ENCODE results near the gene NAGA. TPM values are rescaled to one million over a fixed set of nuclear protein-coding genes. Genes with fewer than 3 reads are reported as not detected.

The NAGA gene
- total and polyA plus RNA-seq, 2 experiments from 2014 or later = 25.9 to 40.4 TPM

DNA sequence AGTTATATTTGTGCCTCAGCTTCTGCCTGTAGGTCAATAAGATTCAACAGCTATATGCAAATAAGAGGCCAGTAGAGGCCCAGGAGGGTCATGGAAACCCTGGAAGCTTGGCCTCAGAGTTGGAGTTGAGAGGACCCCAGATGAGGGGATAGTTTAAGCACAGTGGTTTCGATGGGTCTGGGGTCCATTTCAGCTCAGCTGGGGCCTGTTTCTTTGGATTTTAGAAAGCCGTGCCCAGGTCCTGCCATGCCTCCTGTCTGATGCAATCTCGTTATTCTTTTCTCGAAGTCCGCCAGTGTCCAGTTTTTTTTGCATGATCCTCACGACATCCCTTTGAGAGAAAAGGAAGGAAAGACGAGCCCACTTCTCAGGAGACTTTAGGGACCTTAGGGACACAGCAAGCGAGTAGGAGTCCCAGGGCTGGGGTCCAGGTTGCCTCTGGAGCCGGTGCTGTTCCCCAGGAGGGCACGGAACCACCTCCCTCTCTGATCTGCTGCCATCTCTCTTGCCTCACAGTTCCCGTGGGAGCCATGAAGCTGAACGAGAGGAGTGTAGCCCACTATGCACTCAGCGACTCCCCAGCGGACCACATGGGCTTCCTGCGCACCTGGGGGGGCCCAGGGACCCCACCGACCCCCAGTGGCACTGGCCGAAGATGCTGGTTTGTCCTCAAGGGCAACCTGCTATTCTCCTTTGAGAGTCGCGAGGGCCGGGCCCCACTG lies 6.3 kb upstream of the NAGA start:
- TF ChIP-seq EZH2 (IDR thresholded peaks at IDR 0.05; ENCODE audit: insufficient read depth, poor library complexity, severe bottlenecking) (no peak), EZH2phosphoT487 (IDR thresholded peaks at IDR 0.05; ENCODE audit: insufficient read depth, low read depth) (no peak)
- Histone ChIP-seq H3K4me1 (ENCODE audit: insufficient read depth) (peaks cover 27% of the 10 kb centered on the region), H2AFZ (no peak overlapping the region), H3K27ac (peak overlapping the region; percentile 5; the same call in 1 of the 2 replicates), H3K4me2 (ENCODE audit: unreplicated experiment) (no peak overlapping the region), H3K4me3 (no peak overlapping the region), H3F3A (ENCODE audit: insufficient read depth) (peaks cover 35% of the 10 kb centered on the region), H3K9me3 (ENCODE audit: low read depth) (no peaks in the 10 kb centered on the region), H3K27me3 (replicated peaks; ENCODE audit: insufficient read depth) (no peaks in the 10 kb centered on the region), H3K9ac (no peak overlapping the region), H3K36me3 (ENCODE audit: low read depth) (no peaks in the 10 kb centered on the region), H3K9me2 (ENCODE audit: insufficient read depth) (no peaks in the 10 kb centered on the region), H3K79me2 (ENCODE audit: insufficient read depth) (peaks cover 48% of the 10 kb centered on the region), H4K20me1 (ENCODE audit: insufficient read depth) (no peaks in the 10 kb centered on the region)
- DNase-seq = no peak
- WGBS, 2 experiments (ENCODE audit: low coverage in 1 of 2, low lambda C conversion rate in 2 of 2, missing lambda C conversion rate in 2 of 2) = 78 to 84% methylated on average over 19 to 20 of the region's 20 CpGs
- in situ Hi-C loops (cut with MboI) = no loop called here

DNA sequence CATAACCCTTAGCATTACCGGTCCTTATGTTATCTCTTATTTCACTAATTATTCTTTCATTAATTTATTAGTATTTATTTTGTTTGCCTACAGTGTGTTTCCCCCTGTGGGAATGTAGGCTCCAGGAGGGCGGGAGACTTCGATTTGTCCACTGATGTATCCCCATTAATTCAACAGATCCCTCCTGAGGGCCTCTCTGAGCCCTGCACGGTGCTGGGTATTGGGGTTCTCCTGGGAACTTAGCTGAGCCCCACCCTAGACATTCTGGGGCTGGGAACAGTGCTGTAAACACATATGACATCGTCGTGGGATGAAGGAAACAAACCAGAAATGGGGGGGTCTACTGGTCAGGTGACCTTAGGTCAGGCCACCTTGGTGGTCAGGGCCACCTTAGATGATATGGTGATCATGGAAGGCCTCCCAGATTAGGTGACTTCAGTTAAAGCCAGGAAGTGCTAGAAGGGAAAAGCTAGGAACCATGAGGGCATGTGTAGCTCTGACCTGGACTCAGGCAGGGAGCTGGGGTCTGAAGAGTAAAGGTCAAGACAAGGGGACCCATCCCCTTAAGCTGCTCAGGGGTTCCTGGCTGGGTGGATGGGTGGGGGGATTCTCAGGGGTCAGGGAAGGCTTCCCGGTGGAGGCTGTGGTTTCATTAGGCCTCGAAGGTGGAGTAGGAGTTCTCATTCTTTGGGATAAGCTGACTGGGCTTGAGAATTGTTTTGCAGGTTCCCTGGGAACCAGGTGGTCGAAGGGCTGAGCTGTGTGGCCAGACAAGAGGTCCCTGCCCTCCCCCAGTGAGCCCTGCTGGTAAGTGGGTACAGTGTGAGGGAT lies 4.4 kb upstream of the NAGA start:
- H3K9me2 ChIP-seq (ENCODE audit: insufficient read depth) = no peaks in the 10 kb centered on the region
- H3K9me3 ChIP-seq (ENCODE audit: low read depth) = no peaks in the 10 kb centered on the region
- H3K27ac ChIP-seq = peak overlapping the region; percentile 75
- WGBS, 2 experiments (ENCODE audit: low coverage in 1 of 2, low lambda C conversion rate in 2 of 2, missing lambda C conversion rate in 2 of 2) = 36% methylated on average over 9 of the region's 9 CpGs
- H3K4me2 ChIP-seq (ENCODE audit: unreplicated experiment) = peak overlapping the region; percentile 96
- H3K9ac ChIP-seq = peak overlapping the region; percentile 99
- peaks cover 31% of the 10 kb centered on the region for H3K4me1 ChIP-seq (ENCODE audit: insufficient read depth)
- peaks cover 36% of the 10 kb centered on the region for H3F3A ChIP-seq (ENCODE audit: insufficient read depth)
- H2AFZ ChIP-seq = peak overlapping the region; percentile 79
- H3K4me3 ChIP-seq = peak overlapping the region; percentile 77
- TF ChIP-seq EZH2phosphoT487 (IDR thresholded peaks at IDR 0.05; ENCODE audit: insufficient read depth, low read depth) (no peak), EZH2 (IDR thresholded peaks at IDR 0.05; ENCODE audit: insufficient read depth, poor library complexity, severe bottlenecking) (no peak)
- in situ Hi-C loops (cut with MboI) = no loop called here
- no peaks in the 10 kb centered on the region for H3K27me3 ChIP-seq (replicated peaks; ENCODE audit: insufficient read depth)
- no peaks in the 10 kb centered on the region for H4K20me1 ChIP-seq (ENCODE audit: insufficient read depth)
- no peak for DNase-seq
- H3K36me3 ChIP-seq (ENCODE audit: low read depth) = no peaks in the 10 kb centered on the region
- H3K79me2 ChIP-seq (ENCODE audit: insufficient read depth) = peaks cover 36% of the 10 kb centered on the region

DNA sequence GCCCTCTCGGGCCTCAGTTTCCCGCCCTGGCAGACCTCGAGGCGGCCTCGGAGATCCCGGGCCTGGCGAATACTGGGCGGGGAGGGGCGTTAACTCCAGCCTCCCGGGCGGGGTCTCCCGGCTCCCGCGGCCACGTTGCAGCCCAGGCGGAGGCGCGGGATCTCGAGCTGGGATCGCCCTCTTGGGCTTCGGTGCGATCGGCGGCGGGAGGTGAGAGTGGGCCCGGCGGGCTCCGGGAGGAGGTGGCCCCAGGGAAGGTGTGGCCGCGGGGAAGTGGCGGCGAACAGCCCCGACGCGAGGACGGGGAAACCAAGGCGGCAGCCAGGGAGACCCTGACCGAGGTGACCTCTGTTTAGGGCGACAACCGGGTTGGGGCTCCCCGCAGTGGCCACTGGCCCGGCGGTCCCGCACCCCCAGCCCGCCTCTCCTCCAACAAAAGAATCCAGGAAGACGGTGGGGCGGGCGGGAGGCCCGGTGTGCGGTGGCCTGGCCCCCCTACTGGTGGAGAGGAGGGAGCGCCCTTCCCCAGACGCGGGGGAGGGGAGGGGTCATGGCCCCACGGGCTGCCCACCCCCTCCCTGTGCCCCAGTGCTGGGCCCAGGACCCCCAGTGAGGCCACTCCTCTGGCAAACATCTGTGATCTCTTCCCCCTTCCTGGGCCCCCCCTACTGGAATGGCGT lies 3.7 kb upstream of the NAGA start, which contains the start of gene PHETA2:
PHETA2 (plus strand) TSS at position 117 of the 680 bp plus-strand sequence. CDS start 3,046 bp downstream, outside the sequence.
- Histone ChIP-seq H3K9me3 (ENCODE audit: low read depth) (no peaks in the 10 kb centered on the region), H3K36me3 (ENCODE audit: low read depth) (no peaks in the 10 kb centered on the region), H3K9ac (peak within 1 kb of the TSS; percentile 99)

DNA sequence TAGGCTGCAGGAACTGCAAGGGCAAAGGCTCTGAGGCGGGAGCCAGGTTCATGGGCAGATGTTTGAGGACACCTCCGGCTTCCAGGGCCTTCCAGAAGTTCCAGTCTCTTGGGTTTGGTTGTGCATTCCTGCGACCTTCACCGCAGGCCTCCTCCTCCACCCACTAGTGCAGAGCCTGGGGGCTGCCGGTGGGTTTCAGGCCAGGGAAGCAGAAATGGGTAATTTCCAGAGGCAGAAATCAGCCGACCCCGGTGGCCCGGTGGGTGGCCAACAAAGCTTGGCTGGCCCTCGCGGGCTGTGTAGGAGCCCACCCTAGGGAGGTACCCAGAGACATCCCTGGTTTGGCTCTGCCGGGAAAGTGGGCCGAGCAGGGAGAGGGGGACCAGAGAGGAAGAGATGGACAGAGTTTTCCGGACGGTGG lies 3.0 kb upstream of the NAGA start:
- Histone ChIP-seq H3K4me1 (ENCODE audit: insufficient read depth) (peaks cover 31% of the 10 kb centered on the region), H3F3A (ENCODE audit: insufficient read depth) (peaks cover 30% of the 10 kb centered on the region), H2AFZ (peak overlapping the region; percentile 79), H3K36me3 (ENCODE audit: low read depth) (no peaks in the 10 kb centered on the region), H3K9me2 (ENCODE audit: insufficient read depth) (no peaks in the 10 kb centered on the region), H3K9me3 (ENCODE audit: low read depth) (no peaks in the 10 kb centered on the region), H3K27ac (peak overlapping the region; percentile 75), H3K9ac (peak overlapping the region; percentile 99), H3K79me2 (ENCODE audit: insufficient read depth) (peaks cover 36% of the 10 kb centered on the region), H3K27me3 (replicated peaks; ENCODE audit: insufficient read depth) (no peaks in the 10 kb centered on the region), H3K4me2 (ENCODE audit: unreplicated experiment) (peak overlapping the region; percentile 96), H4K20me1 (ENCODE audit: insufficient read depth) (no peaks in the 10 kb centered on the region), H3K4me3 (peak overlapping the region; percentile 77)
- TF ChIP-seq EZH2phosphoT487 (IDR thresholded peaks at IDR 0.05; ENCODE audit: insufficient read depth, low read depth) = no peak
- TF ChIP-seq EZH2 (IDR thresholded peaks at IDR 0.05; ENCODE audit: insufficient read depth, poor library complexity, severe bottlenecking) = no peak
- in situ Hi-C loops (cut with MboI) = no loop called here
- 49 to 51% methylated on average over 14 of the region's 14 CpGs for WGBS, 2 experiments (ENCODE audit: low coverage in 1 of 2, low lambda C conversion rate in 2 of 2, missing lambda C conversion rate in 2 of 2)
- no peak for DNase-seq

More for the DNA sequence above, 3.7 kb upstream of the NAGA start, which contains the start of gene PHETA2:
- Histone ChIP-seq H3K4me2 (ENCODE audit: unreplicated experiment) (peak within 1 kb of the TSS; percentile 96), H3K9me2 (ENCODE audit: insufficient read depth) (no peaks in the 10 kb centered on the region), H3K27ac (peak within 1 kb of the TSS; percentile 75), H3K4me3 (peak within 1 kb of the TSS; percentile 77), H4K20me1 (ENCODE audit: insufficient read depth) (no peaks in the 10 kb centered on the region), H3K27me3 (replicated peaks; ENCODE audit: insufficient read depth) (no peaks in the 10 kb centered on the region), H3K4me1 (ENCODE audit: insufficient read depth) (peaks cover 37% of the 10 kb centered on the region), H3F3A (ENCODE audit: insufficient read depth) (peaks cover 35% of the 10 kb centered on the region), H2AFZ (peak within 1 kb of the TSS; percentile 79), H3K79me2 (ENCODE audit: insufficient read depth) (peaks cover 36% of the 10 kb centered on the region)
- peak; percentile 80 for DNase-seq
- WGBS, 2 experiments (ENCODE audit: low coverage in 1 of 2, low lambda C conversion rate in 2 of 2, missing lambda C conversion rate in 2 of 2) = 1% methylated on average over 13 to 30 of the region's 55 CpGs
- in situ Hi-C loops (cut with MboI) = no loop called here
- no peak for TF ChIP-seq EZH2 (IDR thresholded peaks at IDR 0.05; ENCODE audit: insufficient read depth, poor library complexity, severe bottlenecking)
- TF ChIP-seq EZH2phosphoT487 (IDR thresholded peaks at IDR 0.05; ENCODE audit: insufficient read depth, low read depth) = no peak
